NT2/D1 (cell line): ENCODE measurements around the gene ERC1.

ENCODE experiments used
- DNase-seq: peaks from one replicate; pipeline ENCODE4 v3.0.0-alpha.2; 2011; ENCODE audit warnings: low read depth, low spot score
- H3K27me3 ChIP-seq: 2 replicates; pipeline ENCODE4 v1.6.0; 2011; ENCODE audit warnings: mild to moderate bottlenecking; ENCODE audit not compliant: insufficient read length, insufficient read depth
- H3K36me3 ChIP-seq: 2 replicates; pipeline ENCODE4 v1.6.1; 2011; ENCODE audit warnings: mild to moderate bottlenecking, low read length, mixed read lengths; ENCODE audit not compliant: insufficient read depth, insufficient read length
- H3K4me1 ChIP-seq: 2 replicates; pipeline ENCODE4 v1.5.1; 2011; ENCODE audit not compliant: insufficient read depth, insufficient read length
- H3K4me3 ChIP-seq: 2 replicates; pipeline ENCODE4 v1.5.1; 2011; ENCODE audit warnings: low read depth; ENCODE audit not compliant: insufficient read length
- H3K9ac ChIP-seq: 2 replicates; pipeline ENCODE4 v1.6.0; 2011; ENCODE audit warnings: low read depth; ENCODE audit not compliant: insufficient read length
- H3K9me3 ChIP-seq: 2 replicates; pipeline ENCODE4 v1.5.1; 2011; ENCODE audit warnings: mild to moderate bottlenecking, low read length; ENCODE audit not compliant: insufficient read depth
- SUZ12 ChIP-seq: IDR thresholded peaks from 2 replicates; pipeline ENCODE4 v1.6.1; 2011; ENCODE audit not compliant: insufficient read length, insufficient read depth; ENCODE audit errors: extremely low read depth
- YY1 ChIP-seq: IDR thresholded peaks from 2 replicates; pipeline ENCODE4 v1.6.1; 2011; ENCODE audit not compliant: insufficient read length, insufficient read depth
- ZNF274 ChIP-seq: IDR thresholded peaks from 2 replicates; pipeline ENCODE4 v1.6.1; 2011; ENCODE audit warnings: mild to moderate bottlenecking, low read depth, low read length

The ERC1 gene

DNA sequence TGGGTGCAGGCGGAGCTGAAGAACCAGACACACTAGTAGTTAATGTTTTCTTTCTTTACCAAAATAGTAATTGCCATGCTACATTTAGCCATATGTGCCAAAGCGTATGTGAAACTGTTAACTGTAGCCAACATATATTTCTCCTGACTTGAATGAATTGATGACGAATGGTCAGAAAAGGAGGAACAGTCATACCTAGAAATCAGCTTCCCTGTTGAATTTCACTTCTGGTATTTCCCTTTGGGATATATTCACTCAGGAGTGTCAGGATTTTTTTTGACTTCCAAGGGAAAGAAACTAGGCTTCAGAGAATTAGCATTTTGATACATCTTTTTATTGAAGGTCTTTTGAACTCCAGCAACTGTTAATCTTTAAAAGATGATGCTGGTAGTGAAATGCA, 87.0 kb downstream of the ERC1 start:
- DNase-seq, result no peak
- TF ChIP-seq SUZ12, result no peak
- no peak for TF ChIP-seq ZNF274
- no peak for TF ChIP-seq YY1
- Histone ChIP-seq H3K27me3 (no peaks in the 10 kb centered on the region), H3K9me3 (no peaks in the 10 kb centered on the region), H3K4me3 (no peak overlapping the region), H3K4me1 (no peaks in the 10 kb centered on the region), H3K36me3 (no peaks in the 10 kb centered on the region), H3K9ac (no peak overlapping the region)

DNA sequence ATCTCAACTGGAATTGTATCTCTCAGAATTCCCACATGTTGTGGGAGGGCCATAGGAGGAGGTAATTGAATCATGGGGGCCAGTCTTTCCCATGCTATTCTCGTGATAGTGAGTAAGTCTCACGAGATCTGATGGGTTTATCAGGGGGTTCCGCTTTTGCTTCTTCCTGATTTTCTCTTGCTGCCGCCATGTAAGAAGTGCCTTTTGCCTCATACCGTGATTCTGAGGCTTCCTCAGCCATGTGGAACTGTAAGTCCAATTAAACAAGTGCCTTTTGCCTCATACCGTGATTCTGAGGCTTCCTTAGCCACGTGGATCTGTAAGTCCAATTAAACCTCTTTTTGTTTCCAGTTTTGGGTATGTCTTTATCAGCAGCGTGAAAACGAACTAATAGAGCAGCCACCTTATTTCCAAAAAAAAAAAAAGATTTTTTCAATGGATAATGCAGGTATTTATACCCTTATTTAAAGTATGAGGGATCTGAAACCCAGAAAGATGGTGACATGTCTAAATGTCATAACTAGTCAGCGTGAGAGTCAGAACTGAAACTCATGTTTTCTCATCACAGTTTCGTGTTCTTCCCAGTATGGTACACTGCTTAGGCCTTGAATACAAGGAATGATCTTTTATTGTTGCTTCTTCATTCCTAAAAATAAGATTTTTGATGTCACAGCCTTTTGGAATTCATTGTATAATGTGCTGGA, 89.6 kb downstream of the ERC1 start:
- no peak overlapping the region for H3K4me3 ChIP-seq
- no peaks in the 10 kb centered on the region for H3K27me3 ChIP-seq
- H3K4me1 ChIP-seq, result peaks cover 5% of the 10 kb centered on the region
- DNase-seq, result no peak
- TF ChIP-seq YY1 (no peak), SUZ12 (no peak), ZNF274 (no peak)
- H3K9me3 ChIP-seq, result no peaks in the 10 kb centered on the region
- H3K9ac ChIP-seq, result no peak overlapping the region
- H3K36me3 ChIP-seq, result peaks cover 7% of the 10 kb centered on the region

DNA sequence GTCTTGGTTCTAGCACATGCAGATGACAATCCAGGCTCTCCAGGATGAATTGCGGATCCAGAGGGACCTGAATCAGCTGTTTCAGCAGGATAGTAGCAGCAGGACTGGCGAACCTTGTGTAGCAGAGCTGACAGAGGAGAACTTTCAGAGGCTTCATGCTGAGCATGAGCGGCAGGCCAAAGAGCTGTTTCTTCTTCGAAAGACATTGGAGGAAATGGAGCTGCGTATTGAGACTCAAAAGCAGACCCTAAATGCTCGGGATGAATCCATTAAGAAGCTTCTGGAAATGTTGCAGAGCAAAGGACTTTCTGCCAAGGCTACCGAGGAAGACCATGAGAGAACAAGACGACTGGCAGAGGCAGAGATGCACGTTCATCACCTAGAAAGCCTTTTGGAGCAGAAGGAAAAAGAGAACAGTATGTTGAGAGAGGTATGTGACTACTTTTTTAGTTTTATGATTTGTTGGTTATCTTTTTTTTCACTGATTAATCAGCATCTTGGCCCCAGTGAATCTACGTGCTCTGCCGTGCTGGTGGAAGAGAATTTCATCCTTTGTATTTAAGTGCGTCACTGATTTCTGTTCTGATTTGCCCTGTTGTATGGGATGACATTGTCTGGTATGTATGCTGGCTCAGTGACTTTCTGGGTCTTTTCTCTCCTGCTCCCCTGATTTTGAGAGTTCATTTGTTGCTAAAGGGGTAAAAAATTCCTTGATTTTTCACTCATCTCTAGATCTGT, 92.3 kb downstream of the ERC1 start:
- Histone ChIP-seq H3K4me3 (no peak overlapping the region), H3K4me1 (peaks cover 5% of the 10 kb centered on the region), H3K36me3 (peaks cover 7% of the 10 kb centered on the region), H3K27me3 (no peaks in the 10 kb centered on the region), H3K9ac (peak overlapping the region; percentile 5), H3K9me3 (no peaks in the 10 kb centered on the region)
- DNase-seq, result peak; percentile 62
- TF ChIP-seq YY1 (no peak), SUZ12 (no peak), ZNF274 (no peak)

DNA sequence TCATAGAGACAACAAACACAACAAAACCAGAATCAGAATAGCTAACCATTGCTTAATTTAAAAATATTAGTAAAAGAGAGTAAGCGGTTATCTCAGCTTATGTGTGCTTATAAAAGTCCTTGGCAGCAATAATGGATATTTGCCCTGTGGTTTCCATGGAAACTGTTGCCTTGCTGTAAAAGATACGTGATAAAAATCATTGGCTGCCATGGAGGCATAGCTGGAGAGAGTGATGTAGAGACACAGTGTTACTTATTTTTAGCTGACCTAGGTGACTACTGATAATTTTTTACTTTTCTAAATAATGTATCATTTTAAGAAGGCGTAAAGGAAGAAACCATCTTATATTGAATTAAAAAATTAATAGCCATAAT, 92.9 kb downstream of the ERC1 start:
- Histone ChIP-seq H3K27me3 (no peaks in the 10 kb centered on the region), H3K4me3 (no peak overlapping the region), H3K9ac (peak overlapping the region; percentile 5), H3K4me1 (peaks cover 5% of the 10 kb centered on the region), H3K9me3 (no peaks in the 10 kb centered on the region), H3K36me3 (peaks cover 7% of the 10 kb centered on the region)
- TF ChIP-seq YY1 (no peak), SUZ12 (no peak), ZNF274 (no peak)
- DNase-seq, result no peak

DNA sequence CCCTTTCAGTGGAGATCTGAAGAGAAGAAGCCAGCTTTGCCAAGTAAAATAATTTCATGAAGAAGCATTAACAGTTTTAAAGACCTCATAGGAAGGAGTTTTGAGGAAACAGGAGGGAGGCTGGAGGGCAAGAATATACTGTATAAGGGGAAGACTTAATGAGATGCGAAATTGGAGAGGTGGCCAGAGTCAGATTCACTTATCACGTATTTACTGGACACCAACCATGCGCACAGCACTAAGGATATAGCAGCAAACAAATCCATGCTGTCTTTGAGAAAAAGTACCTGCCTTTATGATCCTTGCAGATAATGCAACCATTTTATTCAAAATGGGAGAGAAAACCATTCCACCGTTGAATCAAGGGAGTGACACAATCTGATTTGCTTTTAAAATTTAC, 100.3 kb downstream of the ERC1 start:
- no peaks in the 10 kb centered on the region for H3K27me3 ChIP-seq
- H3K36me3 ChIP-seq, result no peaks in the 10 kb centered on the region
- no peaks in the 10 kb centered on the region for H3K4me1 ChIP-seq
- no peak overlapping the region for H3K9ac ChIP-seq
- no peak for DNase-seq
- no peak overlapping the region for H3K4me3 ChIP-seq
- TF ChIP-seq SUZ12 (no peak), YY1 (no peak), ZNF274 (no peak)
- no peaks in the 10 kb centered on the region for H3K9me3 ChIP-seq

DNA sequence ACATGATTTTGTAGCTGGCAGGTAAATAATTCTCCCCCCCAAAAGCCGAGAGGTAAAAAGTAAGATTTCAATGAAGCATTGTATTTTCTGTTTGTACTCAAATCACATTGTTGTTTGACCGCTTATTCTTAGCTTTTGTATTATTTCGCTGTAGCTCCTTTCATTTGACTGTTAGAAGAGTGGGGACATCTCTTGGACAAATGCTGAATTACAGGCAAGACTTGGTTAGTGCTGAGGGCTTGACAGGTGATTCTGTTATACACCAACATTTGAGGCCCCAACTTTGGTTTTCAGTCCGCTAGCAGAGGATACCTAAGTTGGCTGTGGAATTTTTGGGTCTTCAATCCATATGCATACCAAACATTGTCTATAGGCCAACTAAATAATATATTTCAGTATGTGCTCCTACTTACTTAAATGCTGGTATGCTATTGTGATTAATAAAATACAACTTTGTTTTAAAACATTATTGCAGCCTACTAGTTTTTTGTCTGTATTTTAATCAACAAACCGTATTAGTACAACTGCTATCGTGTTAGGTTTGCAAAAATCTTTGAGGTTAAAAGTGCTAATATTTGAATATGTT, 102.2 kb downstream of the ERC1 start:
- Histone ChIP-seq H3K27me3 (no peaks in the 10 kb centered on the region), H3K4me3 (no peak overlapping the region)

DNA sequence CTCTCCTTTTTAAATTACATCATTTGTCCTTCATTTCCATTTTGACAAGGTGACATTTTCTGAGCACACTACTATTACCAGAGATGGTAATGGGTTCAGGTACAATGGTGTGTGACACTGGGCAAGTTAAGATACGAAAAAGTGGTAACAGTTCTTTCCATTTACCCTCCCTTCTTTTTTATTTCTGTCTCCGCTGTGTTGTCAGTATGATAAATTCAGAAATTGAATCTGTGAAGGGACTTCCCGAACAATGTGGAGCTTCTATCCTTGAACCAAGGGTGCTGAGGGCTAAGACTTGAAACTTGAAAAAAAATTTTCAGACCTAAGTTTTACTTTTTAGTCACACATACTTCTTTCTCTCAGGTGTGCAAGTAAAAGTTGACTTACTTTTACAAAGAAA, 103.7 kb downstream of the ERC1 start:
- Histone ChIP-seq H3K27me3 (no peaks in the 10 kb centered on the region), H3K9ac (no peak overlapping the region), H3K9me3 (no peaks in the 10 kb centered on the region), H3K36me3 (no peaks in the 10 kb centered on the region), H3K4me1 (no peaks in the 10 kb centered on the region), H3K4me3 (no peak overlapping the region)
- TF ChIP-seq SUZ12 (no peak), YY1 (no peak), ZNF274 (no peak)
- DNase-seq, result no peak

More for the DNA sequence above, 102.2 kb downstream of the ERC1 start:
- TF ChIP-seq SUZ12 (no peak), ZNF274 (no peak), YY1 (no peak)
- Histone ChIP-seq H3K9me3 (no peaks in the 10 kb centered on the region), H3K9ac (no peak overlapping the region), H3K36me3 (no peaks in the 10 kb centered on the region), H3K4me1 (no peaks in the 10 kb centered on the region)
- DNase-seq, result peak; percentile 74
